ENCODE results near the gene SLC66A2. TPM values are rescaled to one million over a fixed set of nuclear protein-coding genes. Genes with fewer than 3 reads are reported as not detected.

Gene SLC66A2
- total and polyA plus RNA-seq, 2 of the 13 experiments (the other 11 are each of a cell fraction or from before 2014, with no cell fraction given) = 33.5 to 41.9 TPM

DNA sequence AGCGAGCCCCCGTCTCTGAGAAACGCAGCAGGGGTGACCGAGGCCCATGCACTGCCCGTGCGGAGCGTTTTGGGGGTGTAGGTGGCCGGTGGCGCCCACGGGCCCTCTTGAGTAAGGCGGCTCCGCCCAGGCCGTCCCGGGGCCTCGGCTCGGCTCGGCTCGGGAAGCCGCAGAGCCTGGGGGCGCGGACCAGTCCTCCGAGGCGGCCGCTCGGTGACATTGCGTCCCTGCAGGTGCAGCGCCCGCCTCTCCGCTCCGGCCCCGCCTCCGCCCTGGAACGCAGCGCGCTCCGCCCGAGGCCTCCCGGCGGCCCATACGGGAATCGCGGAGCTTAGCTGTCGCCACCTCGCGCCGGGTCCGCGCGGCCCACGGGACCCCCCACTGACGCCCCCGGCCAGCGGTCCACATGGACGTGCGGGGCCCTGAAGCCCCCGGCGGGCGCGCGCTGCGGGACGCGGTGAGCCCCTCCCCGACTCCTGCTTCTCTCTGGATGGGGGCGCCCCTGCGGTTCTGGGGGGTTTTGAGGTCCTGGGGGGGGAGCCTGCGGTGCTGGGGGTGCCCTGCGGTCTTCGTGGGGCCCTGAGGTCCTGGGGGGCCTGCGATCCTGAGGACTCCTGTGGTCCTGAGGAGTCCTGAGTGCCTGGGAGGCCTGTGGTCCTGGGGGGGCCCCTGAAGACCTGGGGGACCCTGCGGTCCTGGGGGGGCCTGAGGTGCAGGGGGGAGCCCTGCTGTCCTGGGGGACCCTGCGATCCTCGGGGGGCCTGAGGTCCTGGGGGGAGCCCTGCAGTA is 13.1 kb upstream of the SLC66A2 start, which contains the start of gene HSBP1L1 (continued):
- TF ChIP-seq, protein P1, sequence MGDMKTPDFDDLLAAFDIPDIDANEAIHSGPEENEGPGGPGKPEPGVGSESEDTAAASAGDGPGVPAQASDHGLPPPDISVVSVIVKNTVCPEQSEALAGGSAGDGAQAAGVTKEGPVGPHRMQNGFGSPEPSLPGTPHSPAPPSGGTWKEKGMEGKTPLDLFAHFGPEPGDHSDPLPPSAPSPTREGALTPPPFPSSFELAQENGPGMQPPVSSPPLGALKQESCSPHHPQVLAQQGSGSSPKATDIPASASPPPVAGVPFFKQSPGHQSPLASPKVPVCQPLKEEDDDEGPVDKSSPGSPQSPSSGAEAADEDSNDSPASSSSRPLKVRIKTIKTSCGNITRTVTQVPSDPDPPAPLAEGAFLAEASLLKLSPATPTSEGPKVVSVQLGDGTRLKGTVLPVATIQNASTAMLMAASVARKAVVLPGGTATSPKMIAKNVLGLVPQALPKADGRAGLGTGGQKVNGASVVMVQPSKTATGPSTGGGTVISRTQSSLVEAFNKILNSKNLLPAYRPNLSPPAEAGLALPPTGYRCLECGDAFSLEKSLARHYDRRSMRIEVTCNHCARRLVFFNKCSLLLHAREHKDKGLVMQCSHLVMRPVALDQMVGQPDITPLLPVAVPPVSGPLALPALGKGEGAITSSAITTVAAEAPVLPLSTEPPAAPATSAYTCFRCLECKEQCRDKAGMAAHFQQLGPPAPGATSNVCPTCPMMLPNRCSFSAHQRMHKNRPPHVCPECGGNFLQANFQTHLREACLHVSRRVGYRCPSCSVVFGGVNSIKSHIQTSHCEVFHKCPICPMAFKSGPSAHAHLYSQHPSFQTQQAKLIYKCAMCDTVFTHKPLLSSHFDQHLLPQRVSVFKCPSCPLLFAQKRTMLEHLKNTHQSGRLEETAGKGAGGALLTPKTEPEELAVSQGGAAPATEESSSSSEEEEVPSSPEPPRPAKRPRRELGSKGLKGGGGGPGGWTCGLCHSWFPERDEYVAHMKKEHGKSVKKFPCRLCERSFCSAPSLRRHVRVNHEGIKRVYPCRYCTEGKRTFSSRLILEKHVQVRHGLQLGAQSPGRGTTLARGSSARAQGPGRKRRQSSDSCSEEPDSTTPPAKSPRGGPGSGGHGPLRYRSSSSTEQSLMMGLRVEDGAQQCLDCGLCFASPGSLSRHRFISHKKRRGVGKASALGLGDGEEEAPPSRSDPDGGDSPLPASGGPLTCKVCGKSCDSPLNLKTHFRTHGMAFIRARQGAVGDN (CRISPR knock-in tag; IDR thresholded peaks at IDR 0.05) = peak; percentile 84
- TF ChIP-seq NFKB2 (CRISPR knock-in tag; IDR thresholded peaks at IDR 0.05; ENCODE audit: borderline replicate concordance) (no peak), MTF2 (CRISPR knock-in tag; IDR thresholded peaks at IDR 0.05; ENCODE audit: borderline replicate concordance) (peak; percentile 51; the same call in 1 of the 2 replicates), ZSCAN29 (CRISPR knock-in tag; conservative IDR thresholded peaks at IDR 0.05) (no peak), ZNF432 (CRISPR knock-in tag; IDR thresholded peaks at IDR 0.05; ENCODE audit: borderline replicate concordance) (no peak), ZNF557 (CRISPR knock-in tag; IDR thresholded peaks at IDR 0.05) (no peak), DPF2 (CRISPR knock-in tag; IDR thresholded peaks at IDR 0.05; ENCODE audit: borderline replicate concordance, low read depth) (no peak)
- TF ChIP-seq, protein P2, sequence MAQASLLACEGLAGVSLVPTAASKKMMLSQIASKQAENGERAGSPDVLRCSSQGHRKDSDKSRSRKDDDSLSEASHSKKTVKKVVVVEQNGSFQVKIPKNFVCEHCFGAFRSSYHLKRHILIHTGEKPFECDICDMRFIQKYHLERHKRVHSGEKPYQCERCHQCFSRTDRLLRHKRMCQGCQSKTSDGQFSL (CRISPR knock-in tag; IDR thresholded peaks at IDR 0.05) = peak; percentile 83
- TF ChIP-seq, protein P3, sequence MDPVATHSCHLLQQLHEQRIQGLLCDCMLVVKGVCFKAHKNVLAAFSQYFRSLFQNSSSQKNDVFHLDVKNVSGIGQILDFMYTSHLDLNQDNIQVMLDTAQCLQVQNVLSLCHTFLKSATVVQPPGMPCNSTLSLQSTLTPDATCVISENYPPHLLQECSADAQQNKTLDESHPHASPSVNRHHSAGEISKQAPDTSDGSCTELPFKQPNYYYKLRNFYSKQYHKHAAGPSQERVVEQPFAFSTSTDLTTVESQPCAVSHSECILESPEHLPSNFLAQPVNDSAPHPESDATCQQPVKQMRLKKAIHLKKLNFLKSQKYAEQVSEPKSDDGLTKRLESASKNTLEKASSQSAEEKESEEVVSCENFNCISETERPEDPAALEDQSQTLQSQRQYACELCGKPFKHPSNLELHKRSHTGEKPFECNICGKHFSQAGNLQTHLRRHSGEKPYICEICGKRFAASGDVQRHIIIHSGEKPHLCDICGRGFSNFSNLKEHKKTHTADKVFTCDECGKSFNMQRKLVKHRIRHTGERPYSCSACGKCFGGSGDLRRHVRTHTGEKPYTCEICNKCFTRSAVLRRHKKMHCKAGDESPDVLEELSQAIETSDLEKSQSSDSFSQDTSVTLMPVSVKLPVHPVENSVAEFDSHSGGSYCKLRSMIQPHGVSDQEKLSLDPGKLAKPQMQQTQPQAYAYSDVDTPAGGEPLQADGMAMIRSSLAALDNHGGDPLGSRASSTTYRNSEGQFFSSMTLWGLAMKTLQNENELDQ (CRISPR knock-in tag; IDR thresholded peaks at IDR 0.05; ENCODE audit: borderline replicate concordance) = no peak
- TF ChIP-seq, protein P4, sequence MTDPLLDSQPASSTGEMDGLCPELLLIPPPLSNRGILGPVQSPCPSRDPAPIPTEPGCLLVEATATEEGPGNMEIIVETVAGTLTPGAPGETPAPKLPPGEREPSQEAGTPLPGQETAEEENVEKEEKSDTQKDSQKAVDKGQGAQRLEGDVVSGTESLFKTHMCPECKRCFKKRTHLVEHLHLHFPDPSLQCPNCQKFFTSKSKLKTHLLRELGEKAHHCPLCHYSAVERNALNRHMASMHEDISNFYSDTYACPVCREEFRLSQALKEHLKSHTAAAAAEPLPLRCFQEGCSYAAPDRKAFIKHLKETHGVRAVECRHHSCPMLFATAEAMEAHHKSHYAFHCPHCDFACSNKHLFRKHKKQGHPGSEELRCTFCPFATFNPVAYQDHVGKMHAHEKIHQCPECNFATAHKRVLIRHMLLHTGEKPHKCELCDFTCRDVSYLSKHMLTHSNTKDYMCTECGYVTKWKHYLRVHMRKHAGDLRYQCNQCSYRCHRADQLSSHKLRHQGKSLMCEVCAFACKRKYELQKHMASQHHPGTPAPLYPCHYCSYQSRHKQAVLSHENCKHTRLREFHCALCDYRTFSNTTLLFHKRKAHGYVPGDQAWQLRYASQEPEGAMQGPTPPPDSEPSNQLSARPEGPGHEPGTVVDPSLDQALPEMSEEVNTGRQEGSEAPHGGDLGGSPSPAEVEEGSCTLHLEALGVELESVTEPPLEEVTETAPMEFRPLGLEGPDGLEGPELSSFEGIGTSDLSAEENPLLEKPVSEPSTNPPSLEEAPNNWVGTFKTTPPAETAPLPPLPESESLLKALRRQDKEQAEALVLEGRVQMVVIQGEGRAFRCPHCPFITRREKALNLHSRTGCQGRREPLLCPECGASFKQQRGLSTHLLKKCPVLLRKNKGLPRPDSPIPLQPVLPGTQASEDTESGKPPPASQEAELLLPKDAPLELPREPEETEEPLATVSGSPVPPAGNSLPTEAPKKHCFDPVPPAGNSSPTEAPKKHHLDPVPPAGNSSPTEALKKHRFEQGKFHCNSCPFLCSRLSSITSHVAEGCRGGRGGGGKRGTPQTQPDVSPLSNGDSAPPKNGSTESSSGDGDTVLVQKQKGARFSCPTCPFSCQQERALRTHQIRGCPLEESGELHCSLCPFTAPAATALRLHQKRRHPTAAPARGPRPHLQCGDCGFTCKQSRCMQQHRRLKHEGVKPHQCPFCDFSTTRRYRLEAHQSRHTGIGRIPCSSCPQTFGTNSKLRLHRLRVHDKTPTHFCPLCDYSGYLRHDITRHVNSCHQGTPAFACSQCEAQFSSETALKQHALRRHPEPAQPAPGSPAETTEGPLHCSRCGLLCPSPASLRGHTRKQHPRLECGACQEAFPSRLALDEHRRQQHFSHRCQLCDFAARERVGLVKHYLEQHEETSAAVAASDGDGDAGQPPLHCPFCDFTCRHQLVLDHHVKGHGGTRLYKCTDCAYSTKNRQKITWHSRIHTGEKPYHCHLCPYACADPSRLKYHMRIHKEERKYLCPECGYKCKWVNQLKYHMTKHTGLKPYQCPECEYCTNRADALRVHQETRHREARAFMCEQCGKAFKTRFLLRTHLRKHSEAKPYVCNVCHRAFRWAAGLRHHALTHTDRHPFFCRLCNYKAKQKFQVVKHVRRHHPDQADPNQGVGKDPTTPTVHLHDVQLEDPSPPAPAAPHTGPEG (CRISPR knock-in tag; IDR thresholded peaks at IDR 0.05) = no peak
- TF ChIP-seq, protein P5, sequence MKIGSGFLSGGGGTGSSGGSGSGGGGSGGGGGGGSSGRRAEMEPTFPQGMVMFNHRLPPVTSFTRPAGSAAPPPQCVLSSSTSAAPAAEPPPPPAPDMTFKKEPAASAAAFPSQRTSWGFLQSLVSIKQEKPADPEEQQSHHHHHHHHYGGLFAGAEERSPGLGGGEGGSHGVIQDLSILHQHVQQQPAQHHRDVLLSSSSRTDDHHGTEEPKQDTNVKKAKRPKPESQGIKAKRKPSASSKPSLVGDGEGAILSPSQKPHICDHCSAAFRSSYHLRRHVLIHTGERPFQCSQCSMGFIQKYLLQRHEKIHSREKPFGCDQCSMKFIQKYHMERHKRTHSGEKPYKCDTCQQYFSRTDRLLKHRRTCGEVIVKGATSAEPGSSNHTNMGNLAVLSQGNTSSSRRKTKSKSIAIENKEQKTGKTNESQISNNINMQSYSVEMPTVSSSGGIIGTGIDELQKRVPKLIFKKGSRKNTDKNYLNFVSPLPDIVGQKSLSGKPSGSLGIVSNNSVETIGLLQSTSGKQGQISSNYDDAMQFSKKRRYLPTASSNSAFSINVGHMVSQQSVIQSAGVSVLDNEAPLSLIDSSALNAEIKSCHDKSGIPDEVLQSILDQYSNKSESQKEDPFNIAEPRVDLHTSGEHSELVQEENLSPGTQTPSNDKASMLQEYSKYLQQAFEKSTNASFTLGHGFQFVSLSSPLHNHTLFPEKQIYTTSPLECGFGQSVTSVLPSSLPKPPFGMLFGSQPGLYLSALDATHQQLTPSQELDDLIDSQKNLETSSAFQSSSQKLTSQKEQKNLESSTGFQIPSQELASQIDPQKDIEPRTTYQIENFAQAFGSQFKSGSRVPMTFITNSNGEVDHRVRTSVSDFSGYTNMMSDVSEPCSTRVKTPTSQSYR (CRISPR knock-in tag; IDR thresholded peaks at IDR 0.05; ENCODE audit: borderline replicate concordance) = peak; percentile 13; the same call in 1 of the 2 replicates
